WTC11 (cell line): ENCODE data around the gene GGA3. TPM values are rescaled to one million over a fixed set of nuclear protein-coding genes. Genes with fewer than 3 reads are reported as not detected.

ENCODE experiments used
- ATAC-seq: fragments of 200-7000 bp; cut with Tn5 transposase; 2 replicates; pipeline ENCODE4 v1.10.0; 2021; ENCODE audit warnings: mild to moderate bottlenecking, moderate library complexity
- CTCF ChIA-PET: fragments of 300-600 bp; sonication (Branson Sonifier 250); formaldehyde crosslinking; loops from one replicate; lab custom pipeline; 2021; ENCODE audit warnings: antibody characterized with exemption; lab: Charles Lee
- POLR2A ChIA-PET: fragments of 350-600 bp; sonication (Branson Sonifier 250); formaldehyde crosslinking; loops from one replicate; lab custom pipeline; 2021; ENCODE audit warnings: antibody characterized with exemption; lab: Charles Lee
- DNase-seq: peaks from one replicate; pipeline ENCODE4 v3.0.0; 2021; ENCODE audit warnings: low spot score
- H3K27ac Mint-ChIP-seq: 2 replicates; pipeline ENCODE4 v1.8.0; 2021; ENCODE audit warnings: mixed read lengths
- H3K27me3 Mint-ChIP-seq: 2 replicates; pipeline ENCODE4 v1.8.0; 2021; ENCODE audit warnings: low read depth, mild to moderate bottlenecking, moderate library complexity, mixed read lengths
- H3K36me3 Mint-ChIP-seq: 2 replicates; pipeline ENCODE4 v1.8.0; 2021; ENCODE audit warnings: mixed read lengths
- H3K4me1 Mint-ChIP-seq: 2 replicates; pipeline ENCODE4 v1.8.0; 2022; ENCODE audit warnings: mixed read lengths
- H3K4me3 Mint-ChIP-seq: 2 replicates; pipeline ENCODE4 v1.8.0; 2021; ENCODE audit warnings: mild to moderate bottlenecking, moderate library complexity, mixed read lengths
- H3K9me3 Mint-ChIP-seq: 2 replicates; pipeline ENCODE4 v1.8.0; 2021; ENCODE audit warnings: mixed read lengths
- AFF4 ChIP-seq: sonication (generic); formaldehyde crosslinking; IDR thresholded peaks from 2 replicates; pipeline ENCODE4 v1.8.1; 2023; ENCODE audit warnings: mild to moderate bottlenecking, missing genetic modification reagents, borderline replicate concordance
- AR ChIP-seq: fragments of 250-450 bp; sonication (Bioruptor Pico); IDR thresholded peaks from 2 replicates; pipeline ENCODE4 v1.9.0; 2021; ENCODE audit warnings: mild to moderate bottlenecking
- CTCF ChIP-seq: fragments of 200-600 bp; IDR thresholded peaks from 2 replicates; pipeline ENCODE4 v1.8.0; 2022; ENCODE audit warnings: antibody characterized with exemption
- E2F4 ChIP-seq: sonication (generic); formaldehyde crosslinking; IDR thresholded peaks from 2 replicates; pipeline ENCODE4 v1.8.1; 2022; ENCODE audit warnings: low read depth, mild to moderate bottlenecking, moderate library complexity, missing genetic modification reagents, borderline replicate concordance
- ERG ChIP-seq: fragments of 250-450 bp; sonication (Bioruptor Pico); IDR thresholded peaks from 2 replicates; pipeline ENCODE4 v1.8.0; 2021; ENCODE audit warnings: mild to moderate bottlenecking
- IRF2 ChIP-seq: sonication (generic); formaldehyde crosslinking; IDR thresholded peaks from 2 replicates; pipeline ENCODE4 v1.8.0; 2022; ENCODE audit warnings: low read depth, missing genetic modification reagents, borderline replicate concordance
- KAT7 ChIP-seq: sonication (generic); formaldehyde crosslinking; IDR thresholded peaks from 2 replicates; pipeline ENCODE4 v1.8.1; 2023; ENCODE audit warnings: missing genetic modification reagents, mild to moderate bottlenecking, borderline replicate concordance
- MAX ChIP-seq: sonication (generic); formaldehyde crosslinking; IDR thresholded peaks from 2 replicates; pipeline ENCODE4 v1.8.0; 2022; ENCODE audit warnings: mild to moderate bottlenecking, missing genetic modification reagents
- RORB ChIP-seq: fragments of 250-450 bp; sonication (Bioruptor Pico); IDR thresholded peaks from 2 replicates; pipeline ENCODE4 v1.9.0; 2021; ENCODE audit warnings: mild to moderate bottlenecking
- SMAD4 ChIP-seq: sonication (generic); formaldehyde crosslinking; IDR thresholded peaks from 2 replicates; pipeline ENCODE4 v1.8.0; 2022; ENCODE audit warnings: mild to moderate bottlenecking, missing genetic modification reagents
- SP1 ChIP-seq: sonication (generic); formaldehyde crosslinking; conservative IDR thresholded peaks from 2 replicates; pipeline ENCODE4 v1.8.1; 2022; ENCODE audit warnings: missing genetic modification reagents
- ZNF219 ChIP-seq: sonication (generic); formaldehyde crosslinking; IDR thresholded peaks from 2 replicates; pipeline ENCODE4 v1.8.0; 2023; ENCODE audit warnings: missing genetic modification reagents, mild to moderate bottlenecking, borderline replicate concordance
- ZNF423 ChIP-seq: fragments of 250-450 bp; sonication (Bioruptor Pico); IDR thresholded peaks from 2 replicates; pipeline ENCODE4 v2.1.2; 2022; ENCODE audit warnings: mild to moderate bottlenecking, moderate library complexity
- ZNF425 ChIP-seq: fragments of 250-450 bp; sonication (Bioruptor Pico); conservative IDR thresholded peaks from 2 replicates; pipeline ENCODE4 v1.9.0; 2021; ENCODE audit warnings: mild to moderate bottlenecking
- total RNA-seq: library from RNA; stranded (reverse); gene quantifications from 3 replicates; pipeline ENCODE4 v1.2.3, GENCODE V29; 2021

GGA3 gene
- total RNA-seq, 1 experiment from 2014 or later: 66.9 TPM

GRCh38 chr17:75238684-75239191, 22.7 kb downstream of the GGA3 start:
- ATAC-seq (peak; percentile 68), DNase-seq (peak; percentile 60)
- peaks cover 6% of the 10 kb centered on the region for H3K4me1 Mint-ChIP-seq
- no peaks in the 10 kb centered on the region for H3K27me3 Mint-ChIP-seq
- no peaks in the 10 kb centered on the region for H3K9me3 Mint-ChIP-seq
- H3K4me3 Mint-ChIP-seq: no peak overlapping the region
- ChIA-PET CTCF (interaction anchor here (0.5 to 3.8 kb wide), 11 partner anchors 9 to 226 kb away, joined by 3 to 155 read pairs (median 39); partner anchors contain the start of genes GGA3, MIF4GD, MRPL58 and MRPS7), POLR2A (interaction anchor here (0.6 to 0.7 kb wide), 2 partner anchors 67 to 176 kb away, joined by 3 to 5 read pairs; no protein-coding TSS in a partner anchor)
- peaks cover 56% of the 10 kb centered on the region for H3K36me3 Mint-ChIP-seq
- H3K27ac Mint-ChIP-seq: peak overlapping the region; percentile 99
- peak; percentile 66 for TF ChIP-seq CTCF
- TF ChIP-seq KAT7 (CRISPR knock-in tag): no peak

- no peak for ATAC-seq
- no peak for DNase-seq
- Mint-ChIP-seq H3K36me3 (peaks cover 53% of the 10 kb centered on the region), H3K4me3 (no peak overlapping the region), H3K9me3 (no peaks in the 10 kb centered on the region), H3K27me3 (no peaks in the 10 kb centered on the region), H3K27ac (no peak overlapping the region), H3K4me1 (peaks cover 6% of the 10 kb centered on the region)
- CTCF ChIA-PET: interaction anchor here (0.6 to 3.8 kb wide), 4 partner anchors 9 to 124 kb away, joined by 3 to 155 read pairs (median 8); partner anchors contain the start of gene MIF4GD
- no peak for TF ChIP-seq AR (CRISPR knock-in tag)
- no peak for TF ChIP-seq KAT7 (CRISPR knock-in tag)
- no peak for TF ChIP-seq ZNF425 (CRISPR knock-in tag)
- no peak for TF ChIP-seq ERG (CRISPR knock-in tag)
- TF ChIP-seq ZNF423 (CRISPR knock-in tag): no peak
- no peak for TF ChIP-seq SP1 (CRISPR knock-in tag)
- no peak for TF ChIP-seq MAX
- TF ChIP-seq E2F4 (CRISPR knock-in tag): no peak
- no peak for TF ChIP-seq AFF4 (CRISPR knock-in tag)
- no peak for TF ChIP-seq ZNF219 (CRISPR knock-in tag)
- TF ChIP-seq RORB (CRISPR knock-in tag): no peak
- no peak for TF ChIP-seq SMAD4 (CRISPR knock-in tag)
- no peak for TF ChIP-seq IRF2
- POLR2A ChIA-PET: interaction anchor here (0.6 kb wide), 1 partner anchor 66 kb away, joined by 5 read pairs; no protein-coding TSS in a partner anchor
These were observed 23.3 kb downstream of the GGA3 start for GRCh38 chr17:75238020-75238580.
